ENCODE results near the gene LCTL. TPM values are rescaled to one million over a fixed set of nuclear protein-coding genes. Genes with fewer than 3 reads are reported as not detected.

The LCTL gene
- total RNA-seq, 1 experiment from 2014 or later = not detected

- H3K36me3 Mint-ChIP-seq (ENCODE audit: insufficient read depth, unreplicated experiment) = no peaks in the 10 kb centered on the region
- TF ChIP-seq CTCF (IDR thresholded peaks at IDR 0.05; ENCODE audit: unreplicated experiment) = no peak
- H3K27ac Mint-ChIP-seq (ENCODE audit: low read depth, unreplicated experiment) = no peak overlapping the region
- no peak for DNase-seq (ENCODE audit: unreplicated experiment)
- CTCF ChIA-PET = no interaction called here
- POLR2A ChIA-PET = no interaction called here
- no peak overlapping the region for H3K4me3 Mint-ChIP-seq (ENCODE audit: unreplicated experiment)
- BruUV-seq (replicated peaks) = no TSS peak
- intact Hi-C loops (cut with micrococcal nuclease) = no loop called here
- peaks cover 12% of the 10 kb centered on the region for H3K27me3 Mint-ChIP-seq (ENCODE audit: insufficient read depth, unreplicated experiment)
- no peaks in the 10 kb centered on the region for H3K4me1 Mint-ChIP-seq (ENCODE audit: insufficient read depth, unreplicated experiment)
- no peaks in the 10 kb centered on the region for H3K9me3 Mint-ChIP-seq (ENCODE audit: unreplicated experiment)
Measured at GRCh38 chr15:66594344-66594743, 28.5 kb upstream of the LCTL start.

- CTCF ChIA-PET = no interaction called here
- BruUV-seq (replicated peaks) = no TSS peak
- intact Hi-C loops (cut with micrococcal nuclease) = no loop called here
- Mint-ChIP-seq H3K4me3 (ENCODE audit: unreplicated experiment) (no peak overlapping the region), H3K4me1 (ENCODE audit: insufficient read depth, unreplicated experiment) (no peaks in the 10 kb centered on the region), H3K27me3 (ENCODE audit: insufficient read depth, unreplicated experiment) (peaks cover 14% of the 10 kb centered on the region), H3K27ac (ENCODE audit: low read depth, unreplicated experiment) (no peak overlapping the region), H3K36me3 (ENCODE audit: insufficient read depth, unreplicated experiment) (no peaks in the 10 kb centered on the region), H3K9me3 (ENCODE audit: unreplicated experiment) (no peaks in the 10 kb centered on the region)
- no peak for DNase-seq (ENCODE audit: unreplicated experiment)
- no peak for TF ChIP-seq CTCF (IDR thresholded peaks at IDR 0.05; ENCODE audit: unreplicated experiment)
- POLR2A ChIA-PET = no interaction called here
Measured at GRCh38 chr15:66593219-66593780, 27.5 kb upstream of the LCTL start.

GRCh38 chr15:66592505-66593218 is 26.9 kb upstream of the LCTL start:
- Mint-ChIP-seq H3K9me3 (ENCODE audit: unreplicated experiment) (no peaks in the 10 kb centered on the region), H3K27me3 (ENCODE audit: insufficient read depth, unreplicated experiment) (peaks cover 20% of the 10 kb centered on the region), H3K27ac (ENCODE audit: low read depth, unreplicated experiment) (no peak overlapping the region), H3K4me3 (ENCODE audit: unreplicated experiment) (no peak overlapping the region), H3K36me3 (ENCODE audit: insufficient read depth, unreplicated experiment) (no peaks in the 10 kb centered on the region), H3K4me1 (ENCODE audit: insufficient read depth, unreplicated experiment) (no peaks in the 10 kb centered on the region)
- POLR2A ChIA-PET = no interaction called here
- intact Hi-C loops (cut with micrococcal nuclease) = no loop called here
- no TSS peak for BruUV-seq (replicated peaks)
- CTCF ChIA-PET = interaction anchor here (0.6 kb wide), 2 partner anchors 259 to 260 kb away, joined by 3 read pairs; no protein-coding TSS in a partner anchor
- TF ChIP-seq CTCF (IDR thresholded peaks at IDR 0.05; ENCODE audit: unreplicated experiment) = no peak
- no peak for DNase-seq (ENCODE audit: unreplicated experiment)

GRCh38 chr15:66591322-66591862 is 25.6 kb upstream of the LCTL start:
- no peaks in the 10 kb centered on the region for H3K36me3 Mint-ChIP-seq (ENCODE audit: insufficient read depth, unreplicated experiment)
- peaks cover 33% of the 10 kb centered on the region for H3K27me3 Mint-ChIP-seq (ENCODE audit: insufficient read depth, unreplicated experiment)
- no peak overlapping the region for H3K27ac Mint-ChIP-seq (ENCODE audit: low read depth, unreplicated experiment)
- H3K4me1 Mint-ChIP-seq (ENCODE audit: insufficient read depth, unreplicated experiment) = no peaks in the 10 kb centered on the region
- ChIA-PET CTCF (interaction anchor here (0.7 kb wide), 1 partner anchor 147 kb away, joined by 3 read pairs; no protein-coding TSS in a partner anchor), POLR2A (no interaction called here)
- no peak for TF ChIP-seq CTCF (IDR thresholded peaks at IDR 0.05; ENCODE audit: unreplicated experiment)
- H3K4me3 Mint-ChIP-seq (ENCODE audit: unreplicated experiment) = no peak overlapping the region
- H3K9me3 Mint-ChIP-seq (ENCODE audit: unreplicated experiment) = no peaks in the 10 kb centered on the region
- no TSS peak for BruUV-seq (replicated peaks)
- intact Hi-C loops (cut with micrococcal nuclease) = no loop called here
- DNase-seq (ENCODE audit: unreplicated experiment) = no peak
